Natural killer cell (primary cell): ENCODE data around the gene TRAF3. TPM values are rescaled to one million over a fixed set of nuclear protein-coding genes. Genes with fewer than 3 reads are reported as not detected.

Source experiments
- ATAC-seq, 3 donors: fragments of 150-1000 bp in 2 of 3; fragments of 200-7000 bp in 1 of 3; cut with Tn5 transposase; 1 replicate in 1 of 3; 2 replicates in 2 of 3; pipeline ENCODE4 v1.10.0; 2021; ENCODE audit warnings: mild to moderate bottlenecking in 2 of 3, moderate library complexity in 2 of 3
- DNase-seq, 2 donors: peaks; one replicate each; pipeline versions ENCODE4 v3.0.0 to v3.0.0-alpha.2; 2013 to 2021; ENCODE audit warnings: mixed read lengths in 1 of 2
- H3K27ac ChIP-seq: one replicate; pipeline ENCODE4 v1.5.1; 2013; ENCODE audit warnings: mild to moderate bottlenecking, low read length
- H3K27me3 ChIP-seq: one replicate; pipeline ENCODE4 v1.6.1; 2013; ENCODE audit warnings: low read length; ENCODE audit not compliant: control insufficient read depth, insufficient read depth
- H3K36me3 ChIP-seq: one replicate; pipeline ENCODE4 v1.6.1; 2013; ENCODE audit warnings: low read length; ENCODE audit not compliant: control insufficient read depth, insufficient read depth
- H3K4me1 ChIP-seq: one replicate; pipeline ENCODE4 v1.6.1; 2013; ENCODE audit warnings: low read length; ENCODE audit not compliant: control insufficient read depth, insufficient read depth
- H3K4me3 ChIP-seq: one replicate; pipeline ENCODE4 v1.5.1; 2013; ENCODE audit warnings: low read length
- H3K9me3 ChIP-seq: one replicate; pipeline ENCODE4 v1.6.1; 2013; ENCODE audit warnings: low read length; ENCODE audit not compliant: control insufficient read depth, insufficient read depth
- H3K27ac Mint-ChIP-seq, 2 donors: one replicate each; pipeline ENCODE4 v1.8.0; 2022; ENCODE audit warnings: mild to moderate bottlenecking in 2 of 2, mixed read lengths in 2 of 2, moderate library complexity in 1 of 2
- H3K27me3 Mint-ChIP-seq, 2 donors: one replicate each; pipeline ENCODE4 v1.8.0; 2022; ENCODE audit warnings: low read depth in 2 of 2, mixed read lengths in 2 of 2
- H3K36me3 Mint-ChIP-seq: one replicate; pipeline ENCODE4 v1.8.0; 2022; ENCODE audit warnings: mixed read lengths
- H3K4me1 Mint-ChIP-seq, 2 donors: one replicate each; pipeline ENCODE4 v1.8.0; 2022; ENCODE audit warnings: mixed read lengths in 2 of 2
- H3K4me3 Mint-ChIP-seq: one replicate; pipeline ENCODE4 v1.8.0; 2022; ENCODE audit warnings: mild to moderate bottlenecking, moderate library complexity, mixed read lengths
- H3K9me3 Mint-ChIP-seq, 2 donors: one replicate each; pipeline ENCODE4 v1.8.0; 2022; ENCODE audit warnings: mixed read lengths in 2 of 2
- WGBS: methylation state at CpG from one replicate; pipeline ENCODE4 v1.1.7; 2013; ENCODE audit warnings: missing lambda C conversion rate; ENCODE audit not compliant: insufficient coverage; 5-methylcytosine and 5-hydroxymethylcytosine counted together
- intact Hi-C: fragments of 100-400 bp; cut with micrococcal nuclease; formaldehyde crosslinking; loops from one replicate; pipeline ENCODE4 v1.14.2; 2022
- total RNA-seq, 4 donors: library from RNA; stranded (reverse); fragments of 120-200 nt in 1 of 4; gene quantifications; one replicate each; pipeline versions ENCODE4 v1.2.3 to v1.2.4, GENCODE V29; 2013 to 2022
- TF ChIP-seq, protein P1 (sequence below): fragments of 200-600 bp; IDR thresholded peaks from one replicate; pipeline ENCODE4 v1.8.0; 2022; ENCODE audit warnings: antibody characterized with exemption

The TRAF3 gene
- total RNA-seq, 3 donors from 2014 or later (not counting 1 experiment from before 2014, with no cell fraction given) = 21.0 to 31.6 (median 23.5) TPM

- Mint-ChIP-seq H3K27ac (peak overlapping the region in 1 of 2 donors; percentile 9), H3K4me1 (peaks cover 31% of the 10 kb centered on the region in 2 donors), H3K4me3 (no peak overlapping the region), H3K27me3 (no peaks in the 10 kb centered on the region), H3K9me3 (no peaks in the 10 kb centered on the region), H3K36me3 (peaks cover 7% of the 10 kb centered on the region)
- intact Hi-C loops = no loop called here
- H3K36me3 ChIP-seq = peaks cover 16% of the 10 kb centered on the region
- DNase-seq = no peak
- peak overlapping the region; percentile 10 for H3K27ac ChIP-seq
- no peaks in the 10 kb centered on the region for H3K9me3 ChIP-seq
- no peaks in the 10 kb centered on the region for H3K27me3 ChIP-seq
- WGBS = 93% methylated on average over 8 of the region's 8 CpGs
- peaks cover 38% of the 10 kb centered on the region for H3K4me1 ChIP-seq
- TF ChIP-seq, protein P1, sequence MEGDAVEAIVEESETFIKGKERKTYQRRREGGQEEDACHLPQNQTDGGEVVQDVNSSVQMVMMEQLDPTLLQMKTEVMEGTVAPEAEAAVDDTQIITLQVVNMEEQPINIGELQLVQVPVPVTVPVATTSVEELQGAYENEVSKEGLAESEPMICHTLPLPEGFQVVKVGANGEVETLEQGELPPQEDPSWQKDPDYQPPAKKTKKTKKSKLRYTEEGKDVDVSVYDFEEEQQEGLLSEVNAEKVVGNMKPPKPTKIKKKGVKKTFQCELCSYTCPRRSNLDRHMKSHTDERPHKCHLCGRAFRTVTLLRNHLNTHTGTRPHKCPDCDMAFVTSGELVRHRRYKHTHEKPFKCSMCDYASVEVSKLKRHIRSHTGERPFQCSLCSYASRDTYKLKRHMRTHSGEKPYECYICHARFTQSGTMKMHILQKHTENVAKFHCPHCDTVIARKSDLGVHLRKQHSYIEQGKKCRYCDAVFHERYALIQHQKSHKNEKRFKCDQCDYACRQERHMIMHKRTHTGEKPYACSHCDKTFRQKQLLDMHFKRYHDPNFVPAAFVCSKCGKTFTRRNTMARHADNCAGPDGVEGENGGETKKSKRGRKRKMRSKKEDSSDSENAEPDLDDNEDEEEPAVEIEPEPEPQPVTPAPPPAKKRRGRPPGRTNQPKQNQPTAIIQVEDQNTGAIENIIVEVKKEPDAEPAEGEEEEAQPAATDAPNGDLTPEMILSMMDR = no peak
- H3K4me3 ChIP-seq = no peak overlapping the region
- no peak for ATAC-seq
Measured at GRCh38 chr14:102899516-102899900, 122.3 kb downstream of the TRAF3 start.

GRCh38 chr14:102900631-102901571, 123.7 kb downstream of the TRAF3 start:
- peak; percentile 66 to 84 (median 83) for ATAC-seq
- intact Hi-C loops = no loop called here
- Histone ChIP-seq H3K27ac (peak overlapping the region; percentile 64), H3K27me3 (no peaks in the 10 kb centered on the region), H3K4me1 (peaks cover 38% of the 10 kb centered on the region), H3K4me3 (no peak overlapping the region), H3K36me3 (peaks cover 22% of the 10 kb centered on the region), H3K9me3 (no peaks in the 10 kb centered on the region)
- Mint-ChIP-seq H3K4me3 (peak overlapping the region; percentile 30), H3K27ac (peak overlapping the region; percentile 63 to 78), H3K4me1 (peaks cover 31% of the 10 kb centered on the region in 2 donors), H3K27me3 (no peaks in the 10 kb centered on the region), H3K9me3 (no peaks in the 10 kb centered on the region), H3K36me3 (peaks cover 7% of the 10 kb centered on the region)
- 63% methylated on average over 39 of the region's 39 CpGs for WGBS
- peak in 1 of 2 donors; percentile 53 for DNase-seq
- TF ChIP-seq, protein P1 = no peak

DNA sequence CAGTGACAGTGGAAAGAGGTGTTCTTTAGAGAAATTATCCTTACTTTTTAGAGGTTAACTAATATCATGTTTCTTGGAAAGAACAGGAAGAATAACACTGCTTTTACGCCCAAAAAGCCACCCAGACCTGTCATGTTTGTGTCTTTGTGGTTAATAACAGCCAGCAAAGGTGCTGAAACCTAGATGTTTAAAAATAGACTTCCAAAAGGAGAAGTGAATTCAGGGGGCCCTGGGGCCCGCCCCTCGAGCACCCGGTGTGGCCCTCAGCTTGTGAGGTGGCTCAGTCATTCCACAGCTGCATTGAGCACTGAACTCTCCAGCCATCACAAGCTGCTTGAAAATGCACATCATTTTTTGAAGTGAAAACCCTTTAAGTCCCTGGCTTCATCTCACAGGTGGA, 124.4 kb downstream of the TRAF3 start:
- DNase-seq (no peak), ATAC-seq (peak; percentile 29 to 40 (median 36))
- whole genome bisulfite sequencing = 9% methylated on average over 3 of the region's 4 CpGs
- H3K27me3 Mint-ChIP-seq = no peaks in the 10 kb centered on the region
- intact Hi-C loops = no loop called here
- peaks cover 7% of the 10 kb centered on the region for H3K36me3 Mint-ChIP-seq
- no peaks in the 10 kb centered on the region for H3K27me3 ChIP-seq
- TF ChIP-seq, protein P1 = no peak
- peak overlapping the region; percentile 63 to 78 for H3K27ac Mint-ChIP-seq
- H3K4me3 Mint-ChIP-seq = peak overlapping the region; percentile 30
- peak overlapping the region; percentile 64 for H3K27ac ChIP-seq
- peaks cover 38% of the 10 kb centered on the region for H3K4me1 ChIP-seq
- H3K4me1 Mint-ChIP-seq = peaks cover 31% of the 10 kb centered on the region in 2 donors
- H3K4me3 ChIP-seq = no peak overlapping the region
- H3K9me3 ChIP-seq = no peaks in the 10 kb centered on the region
- peaks cover 26% of the 10 kb centered on the region for H3K36me3 ChIP-seq
- H3K9me3 Mint-ChIP-seq = no peaks in the 10 kb centered on the region
